GM18502 (cell line): ENCODE data around the gene IGSF21.
"Not testable (repeated sequence)": the region's sequence is repeated elsewhere in the genome, so short reads cannot be mapped to it uniquely, and the experiment has no call there.

ENCODE experiments used
- ATAC-seq: cut with Tn5 transposase; IDR thresholded peaks from one replicate; pipeline ENCODE4 v1.9.1; 2021; ENCODE audit warnings: mild to moderate bottlenecking; ENCODE audit not compliant: unreplicated experiment, poor library complexity

IGSF21 gene

GRCh38 chr1:18411820-18412641, 304.4 kb downstream of the IGSF21 start:
- ATAC-seq: no peak

- no peak for ATAC-seq
These were observed 305.3 kb downstream of the IGSF21 start for GRCh38 chr1:18412882-18413353.

- ATAC-seq: no peak
These were observed 306.1 kb downstream of the IGSF21 start for GRCh38 chr1:18413541-18414305.

GRCh38 chr1:18414321-18414720, 306.7 kb downstream of the IGSF21 start:
- ATAC-seq: no peak

DNA sequence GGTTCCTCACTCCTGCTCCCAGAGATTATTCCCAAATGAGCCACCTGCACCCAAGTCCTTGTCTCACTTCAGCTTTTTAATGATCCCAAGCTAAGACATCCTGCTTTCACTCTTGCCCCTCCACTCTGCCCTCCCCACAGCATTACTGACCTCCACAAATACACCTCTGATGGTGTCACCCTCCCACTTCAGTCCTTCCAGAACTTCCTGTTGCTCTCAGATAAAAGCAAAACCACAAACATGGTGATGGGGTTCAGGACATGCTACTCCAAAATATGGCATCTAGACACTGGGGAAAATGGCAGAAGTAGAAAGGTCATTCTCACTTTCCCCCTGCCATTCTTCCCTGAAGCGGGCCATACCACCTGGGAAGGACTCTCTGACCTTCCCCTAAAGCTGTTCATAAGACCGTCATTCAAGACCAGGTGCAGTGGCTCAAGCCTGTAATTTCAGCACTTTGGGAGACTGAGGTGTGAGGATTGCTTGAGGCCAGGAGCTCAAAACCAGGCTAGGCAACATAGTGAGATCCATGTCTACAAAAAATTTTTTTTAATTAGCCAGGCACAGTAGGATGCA, 307.4 kb downstream of the IGSF21 start:
- no peak for ATAC-seq

- ATAC-seq: no peak
These were observed 307.9 kb downstream of the IGSF21 start for GRCh38 chr1:18415448-18416027.

DNA sequence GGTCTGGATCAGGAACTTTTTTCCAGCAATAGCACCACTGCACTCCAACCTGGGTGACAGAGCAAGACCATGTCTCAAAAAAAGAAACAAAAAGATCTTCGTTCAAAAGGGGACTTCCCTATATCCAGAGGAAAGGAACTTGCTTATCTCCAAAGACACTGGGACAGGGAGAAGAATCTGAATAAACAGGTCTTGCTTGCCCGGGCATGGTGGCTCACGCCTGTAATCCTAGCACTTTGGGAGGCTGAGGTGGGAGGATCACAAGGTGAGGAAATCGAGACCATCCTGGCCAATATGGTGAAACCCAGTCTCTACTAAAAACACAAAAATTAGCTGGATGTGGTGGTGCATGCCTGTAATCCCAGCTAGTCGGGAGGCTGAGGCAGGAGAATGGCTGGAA, 308.5 kb downstream of the IGSF21 start:
- ATAC-seq: not testable (repeated sequence)

- no peak for ATAC-seq
These were observed 310.0 kb downstream of the IGSF21 start for GRCh38 chr1:18417316-18418269.

- no peak for ATAC-seq
These were observed 311.7 kb downstream of the IGSF21 start for GRCh38 chr1:18419113-18419844.

DNA sequence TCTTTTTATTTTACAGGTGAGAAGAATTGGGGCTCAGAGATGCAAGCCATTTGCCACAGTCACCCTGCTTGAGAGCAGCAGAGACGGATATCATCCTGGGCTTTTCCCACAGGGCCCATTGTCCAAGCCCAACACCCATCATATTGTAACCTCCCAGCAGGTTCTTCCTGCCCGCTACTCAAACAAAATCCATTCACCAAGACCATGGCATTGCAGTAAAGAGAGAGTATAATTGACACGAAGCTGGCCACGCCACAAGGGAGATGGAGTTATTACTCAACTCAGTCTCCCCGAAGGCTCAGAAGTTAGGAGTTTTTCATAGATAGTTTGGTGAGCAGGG, 312.2 kb downstream of the IGSF21 start:
- ATAC-seq: no peak

DNA sequence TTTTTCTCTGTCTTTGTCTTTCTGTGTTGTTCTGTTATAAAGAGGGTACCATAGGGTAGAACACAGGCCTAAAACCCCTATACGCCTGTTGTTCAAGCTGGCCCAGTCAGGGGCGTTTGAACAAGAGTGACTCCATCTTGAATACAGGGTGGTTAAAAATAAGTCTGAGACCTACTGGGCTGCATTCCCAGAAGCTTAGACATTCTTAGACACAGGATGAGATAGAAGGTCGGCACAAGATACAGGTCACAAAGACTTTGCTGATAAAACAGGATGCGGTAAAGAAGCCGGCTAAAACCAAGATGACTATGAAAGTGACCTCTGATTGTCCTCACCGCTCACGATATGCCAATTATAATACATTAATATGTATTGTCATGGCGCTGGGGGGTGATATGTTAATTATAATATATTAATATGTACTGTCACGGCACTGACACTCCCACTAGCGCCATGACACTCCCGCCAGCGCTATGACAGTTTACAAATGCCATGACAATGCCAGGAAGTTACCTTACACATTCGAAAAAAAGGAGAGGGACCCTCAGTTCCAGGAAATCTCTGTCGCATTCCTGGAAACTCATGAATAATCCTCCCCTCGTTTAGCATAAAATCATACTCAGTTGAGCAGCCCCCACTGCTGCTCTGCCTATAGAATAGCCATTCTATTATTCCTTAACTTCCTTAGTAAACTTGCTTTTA, 314.6 kb downstream of the IGSF21 start:
- no peak for ATAC-seq

GRCh38 chr1:18422954-18423353, 315.4 kb downstream of the IGSF21 start:
- no peak for ATAC-seq

- ATAC-seq: no peak
These were observed 319.0 kb downstream of the IGSF21 start for GRCh38 chr1:18426580-18426979.
